Body of pancreas (tissue), 4 donors: ENCODE measurements around the gene ZBTB16.
A peak's percentile ranks its signal among the peaks of the same experiment; 100 is the strongest.

Source experiments
- CTCF ChIP-seq, 7 experiments: fragments of 450-650 bp in 4 of 7; fragments of 200-600 bp in 3 of 7; sonication (generic) in 3 of 7; IDR thresholded peaks; one replicate each; pipeline ENCODE4 v1.5.1; 2016 to 2019; ENCODE audit warnings: antibody characterized with exemption in 7 of 7
- POLR2A ChIP-seq, 3 donors: fragments of 450-650 bp; IDR thresholded peaks; one replicate each; pipeline ENCODE4 v1.6.1; 2016; ENCODE audit warnings: antibody characterized with exemption in 3 of 3, mild to moderate bottlenecking in 2 of 3

GRCh38 chr11:114133548-114134329, 74.2 kb downstream of the ZBTB16 start:
- TF ChIP-seq CTCF (IDR thresholded peaks at IDR 0.05) (peak in 3 of 7 experiments; percentile 10 to 21 (median 14)), POLR2A (IDR thresholded peaks at IDR 0.05) (no peak)
